ENCODE measurements around the gene TEX261.

- TF ChIP-seq SPI1 (IDR thresholded peaks at IDR 0.05; ENCODE audit: borderline replicate concordance, low read depth) (no peak), CTCF (IDR thresholded peaks at IDR 0.05; ENCODE audit: insufficient read depth, low read length) (no peak), REST (IDR thresholded peaks at IDR 0.05; ENCODE audit: insufficient replicate concordance, low read depth) (no peak), POLR2AphosphoS5 (IDR thresholded peaks at IDR 0.05; ENCODE audit: low read depth) (no peak), GABPA (IDR thresholded peaks at IDR 0.05; ENCODE audit: low read depth) (no peak)
Measured at GRCh38 chr2:70954886-70955285, 39.8 kb downstream of the TEX261 start.

Data from HL-60 (cell line).